Activated CD8-positive, alpha-beta T cell treated with anti-CD3 and anti-CD28 coated beads for 36 hours (primary cell): ENCODE results near the gene YAF2. TPM values are rescaled to one million over a fixed set of nuclear protein-coding genes. Genes with fewer than 3 reads are reported as not detected.

Source experiments
- ATAC-seq: fragments of 200-7000 bp; cut with Tn5 transposase; one replicate; pipeline ENCODE4 v1.10.0; 2021; ENCODE audit warnings: mild to moderate bottlenecking, moderate library complexity
- CTCF ChIA-PET: fragments of 350-600 bp; sonication (Branson Sonifier 250); formaldehyde crosslinking; loops from one replicate; lab custom pipeline; 2021; ENCODE audit warnings: antibody characterized with exemption; lab: Charles Lee
- POLR2A ChIA-PET: fragments of 350-600 bp; sonication (Branson Sonifier 250); formaldehyde crosslinking; loops from one replicate; lab custom pipeline; 2021; ENCODE audit warnings: antibody characterized with exemption; lab: Charles Lee
- DNase-seq: peaks from one replicate; pipeline ENCODE4 v3.0.0-alpha.2; 2020
- H3K27ac Mint-ChIP-seq: one replicate; pipeline ENCODE4 v1.8.0; 2021; ENCODE audit warnings: mild to moderate bottlenecking, mixed read lengths
- H3K27me3 Mint-ChIP-seq: one replicate; pipeline ENCODE4 v1.8.0; 2021; ENCODE audit warnings: mixed read lengths
- H3K36me3 Mint-ChIP-seq: one replicate; pipeline ENCODE4 v1.8.0; 2021; ENCODE audit warnings: low read depth, mixed read lengths
- H3K4me1 Mint-ChIP-seq: one replicate; pipeline ENCODE4 v1.8.0; 2021; ENCODE audit warnings: low read depth, mixed read lengths
- H3K4me3 Mint-ChIP-seq: one replicate; pipeline ENCODE4 v1.8.0; 2021; ENCODE audit warnings: mild to moderate bottlenecking, moderate library complexity, mixed read lengths
- H3K9me3 Mint-ChIP-seq: one replicate; pipeline ENCODE4 v1.8.0; 2021; ENCODE audit warnings: mixed read lengths
- intact Hi-C: fragments of 100-400 bp; cut with micrococcal nuclease; formaldehyde crosslinking; loops from one replicate; pipeline ENCODE4 v1.10.0; 2022
- total RNA-seq, 2 experiments: library from RNA; stranded (reverse); gene quantifications; one replicate each; pipeline ENCODE4 v1.2.3, GENCODE V29; 2021
- TF ChIP-seq, protein P1 (sequence below): fragments of 200-600 bp; IDR thresholded peaks from one replicate; pipeline ENCODE4 v1.8.0; 2022; ENCODE audit warnings: antibody characterized with exemption, mild to moderate bottlenecking

Gene YAF2
- total RNA-seq, 2 experiments from 2014 or later: 39.4 to 40.8 TPM

- no peaks in the 10 kb centered on the region for H3K36me3 Mint-ChIP-seq
- ChIA-PET CTCF (interaction anchor here (1.9 kb wide), 1 partner anchor 19 kb away, joined by 5 read pairs; no protein-coding TSS in a partner anchor), POLR2A (no interaction called here)
- TF ChIP-seq, protein P1, sequence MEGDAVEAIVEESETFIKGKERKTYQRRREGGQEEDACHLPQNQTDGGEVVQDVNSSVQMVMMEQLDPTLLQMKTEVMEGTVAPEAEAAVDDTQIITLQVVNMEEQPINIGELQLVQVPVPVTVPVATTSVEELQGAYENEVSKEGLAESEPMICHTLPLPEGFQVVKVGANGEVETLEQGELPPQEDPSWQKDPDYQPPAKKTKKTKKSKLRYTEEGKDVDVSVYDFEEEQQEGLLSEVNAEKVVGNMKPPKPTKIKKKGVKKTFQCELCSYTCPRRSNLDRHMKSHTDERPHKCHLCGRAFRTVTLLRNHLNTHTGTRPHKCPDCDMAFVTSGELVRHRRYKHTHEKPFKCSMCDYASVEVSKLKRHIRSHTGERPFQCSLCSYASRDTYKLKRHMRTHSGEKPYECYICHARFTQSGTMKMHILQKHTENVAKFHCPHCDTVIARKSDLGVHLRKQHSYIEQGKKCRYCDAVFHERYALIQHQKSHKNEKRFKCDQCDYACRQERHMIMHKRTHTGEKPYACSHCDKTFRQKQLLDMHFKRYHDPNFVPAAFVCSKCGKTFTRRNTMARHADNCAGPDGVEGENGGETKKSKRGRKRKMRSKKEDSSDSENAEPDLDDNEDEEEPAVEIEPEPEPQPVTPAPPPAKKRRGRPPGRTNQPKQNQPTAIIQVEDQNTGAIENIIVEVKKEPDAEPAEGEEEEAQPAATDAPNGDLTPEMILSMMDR: no peak
- H3K9me3 Mint-ChIP-seq: no peaks in the 10 kb centered on the region
- H3K27ac Mint-ChIP-seq: no peak overlapping the region
- no peak overlapping the region for H3K4me3 Mint-ChIP-seq
- intact Hi-C loops: no loop called here
- ATAC-seq (no peak), DNase-seq (no peak)
- H3K4me1 Mint-ChIP-seq: no peaks in the 10 kb centered on the region
- peaks cover 3% of the 10 kb centered on the region for H3K27me3 Mint-ChIP-seq
These were observed 39.5 kb upstream of the YAF2 start for GRCh38 chr12:42277396-42278127.

DNA sequence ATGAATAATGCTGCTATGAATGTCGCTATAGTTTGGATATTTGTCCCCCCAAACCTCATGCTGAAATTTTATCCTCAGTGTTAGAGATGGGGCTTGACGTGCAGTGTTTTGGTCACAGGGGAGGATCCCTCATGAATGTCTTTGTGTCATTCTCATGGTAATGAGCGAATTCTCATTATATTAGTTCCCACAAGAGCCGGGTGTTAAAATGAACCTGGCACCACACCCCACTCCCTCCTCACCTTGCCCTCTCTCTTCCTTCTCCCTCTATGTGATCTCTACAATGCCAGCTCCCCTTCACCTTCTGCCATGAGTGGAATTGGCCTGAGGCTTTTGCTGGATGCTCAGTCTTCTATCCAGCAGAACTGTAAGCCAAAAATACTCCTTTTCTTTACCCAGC lies 37.5 kb upstream of the YAF2 start:
- intact Hi-C loops: no loop called here
- H3K4me1 Mint-ChIP-seq: peaks cover 5% of the 10 kb centered on the region
- ChIA-PET CTCF (no interaction called here), POLR2A (no interaction called here)
- ATAC-seq: no peak
- H3K27ac Mint-ChIP-seq: no peak overlapping the region
- DNase-seq: no peak
- H3K36me3 Mint-ChIP-seq: no peaks in the 10 kb centered on the region
- H3K4me3 Mint-ChIP-seq: no peak overlapping the region
- no peaks in the 10 kb centered on the region for H3K9me3 Mint-ChIP-seq
- TF ChIP-seq, protein P1: no peak
- peaks cover 7% of the 10 kb centered on the region for H3K27me3 Mint-ChIP-seq

GRCh38 chr12:42273706-42274105 lies 35.7 kb upstream of the YAF2 start:
- TF ChIP-seq, protein P1: no peak
- Mint-ChIP-seq H3K4me1 (peaks cover 5% of the 10 kb centered on the region), H3K27me3 (peaks cover 7% of the 10 kb centered on the region), H3K4me3 (no peak overlapping the region), H3K27ac (no peak overlapping the region), H3K9me3 (no peaks in the 10 kb centered on the region), H3K36me3 (no peaks in the 10 kb centered on the region)
- ATAC-seq: no peak
- POLR2A ChIA-PET: no interaction called here
- CTCF ChIA-PET: interaction anchor here (1.2 kb wide), 1 partner anchor 99 kb away, joined by 4 read pairs; no protein-coding TSS in a partner anchor
- intact Hi-C loops: no loop called here
- no peak for DNase-seq

- Mint-ChIP-seq H3K9me3 (no peaks in the 10 kb centered on the region), H3K4me1 (peaks cover 5% of the 10 kb centered on the region), H3K27ac (no peak overlapping the region), H3K36me3 (no peaks in the 10 kb centered on the region), H3K27me3 (peaks cover 5% of the 10 kb centered on the region), H3K4me3 (no peak overlapping the region)
- intact Hi-C loops: no loop called here
- ChIA-PET CTCF (no interaction called here), POLR2A (no interaction called here)
- DNase-seq: no peak
- no peak for ATAC-seq
- TF ChIP-seq, protein P1: no peak
These were observed 32.5 kb upstream of the YAF2 start for GRCh38 chr12:42270596-42270995.

GRCh38 chr12:42267413-42268190 lies 29.6 kb upstream of the YAF2 start:
- Mint-ChIP-seq H3K9me3 (no peaks in the 10 kb centered on the region), H3K4me1 (peaks cover 5% of the 10 kb centered on the region), H3K27ac (no peak overlapping the region), H3K36me3 (no peaks in the 10 kb centered on the region), H3K4me3 (no peak overlapping the region), H3K27me3 (peaks cover 5% of the 10 kb centered on the region)
- ATAC-seq (no peak), DNase-seq (no peak)
- CTCF ChIA-PET: no interaction called here
- intact Hi-C loops: no loop called here
- TF ChIP-seq, protein P1: no peak
- POLR2A ChIA-PET: no interaction called here
